K562 (cell line): ENCODE data around the gene SP2. TPM values are rescaled to one million over a fixed set of nuclear protein-coding genes. Genes with fewer than 3 reads are reported as not detected.
A peak's percentile ranks its signal among the peaks of the same experiment; 100 is the strongest.

Experiments
- ASH1L ChIP-seq: fragments of 450-650 bp; IDR thresholded peaks from 2 replicates; pipeline ENCODE4 v1.6.1; 2018; ENCODE audit warnings: borderline replicate concordance, mild to moderate bottlenecking, low read depth; ENCODE audit not compliant: partially characterized antibody
- FOXJ2 ChIP-seq: fragments of 200-800 bp; sonication (Bioruptor generic); IDR thresholded peaks from 2 replicates; pipeline ENCODE4 v1.6.1; 2016; ENCODE audit warnings: missing genetic modification characterization, missing compliant biosample characterization
- HDAC3 ChIP-seq: fragments of 450-650 bp; IDR thresholded peaks from 2 replicates; pipeline ENCODE4 v1.6.1; 2018; ENCODE audit warnings: borderline replicate concordance, mild to moderate bottlenecking, moderate library complexity; ENCODE audit not compliant: partially characterized antibody
- HLTF ChIP-seq: fragments of 450-650 bp; IDR thresholded peaks from 2 replicates; pipeline ENCODE4 v1.6.1; 2016
- MAFK ChIP-seq: IDR thresholded peaks from 2 replicates; pipeline ENCODE4 v1.6.1; 2011; ENCODE audit warnings: low read length, improper control_type of control experiment
- MCM7 ChIP-seq, 2 experiments: fragments of 450-650 bp; IDR thresholded peaks; 2 replicates each; pipeline ENCODE4 v1.6.1; 2016 to 2018
- OTX1 ChIP-seq: fragments of 450-650 bp; formaldehyde crosslinking; IDR thresholded peaks from 2 replicates; pipeline ENCODE4 v1.4.0; 2022; ENCODE audit warnings: mild to moderate bottlenecking
- SRSF3 ChIP-seq: fragments of 200-400 bp; formaldehyde crosslinking; IDR thresholded peaks from 2 replicates; pipeline ENCODE4 v1.6.1; 2016; ENCODE audit warnings: mild to moderate bottlenecking, low read length, moderate library complexity; ENCODE audit not compliant: insufficient read depth
- TAF9B ChIP-seq: fragments of 450-650 bp; IDR thresholded peaks from 2 replicates; pipeline ENCODE4 v1.6.1; 2018; ENCODE audit warnings: mild to moderate bottlenecking; ENCODE audit not compliant: partially characterized antibody
- THAP12 ChIP-seq: fragments of 250-450 bp; sonication (Bioruptor Pico); IDR thresholded peaks from 2 replicates; pipeline ENCODE4 v1.9.0; 2021; ENCODE audit warnings: mild to moderate bottlenecking, inconsistent platforms
- UBTF ChIP-seq, 2 experiments: IDR thresholded peaks; 2 replicates each; pipeline ENCODE4 v1.6.1; 2012; ENCODE audit warnings: improper control_type of control experiment in 2 of 2, low read depth in 2 of 2, low read length in 2 of 2, borderline replicate concordance in 1 of 2
- YY1 ChIP-seq, 3 experiments: IDR thresholded peaks; 2 replicates each; pipeline ENCODE4 v1.6.1; 2011; ENCODE audit warnings: low read length in 2 of 3, mild to moderate bottlenecking in 2 of 3, moderate library complexity in 2 of 3, borderline replicate concordance in 1 of 3, control low read depth in 1 of 3, low read depth in 1 of 3; ENCODE audit not compliant: insufficient read depth in 3 of 3, insufficient replicate concordance in 2 of 3, control insufficient read depth in 1 of 3, insufficient read length in 1 of 3; ENCODE audit errors: extremely low read depth in 1 of 3
- ZC3H8 ChIP-seq: fragments of 450-650 bp; IDR thresholded peaks from 2 replicates; pipeline ENCODE4 v1.6.1; 2017
- ZNF165 ChIP-seq: fragments of 250-450 bp; sonication (Bioruptor Pico); IDR thresholded peaks from 2 replicates; pipeline ENCODE4 v1.4.0; 2020; ENCODE audit warnings: borderline replicate concordance
- ZNF280A ChIP-seq: fragments of 450-650 bp; IDR thresholded peaks from 2 replicates; pipeline ENCODE4 v1.6.1; 2018; ENCODE audit warnings: mild to moderate bottlenecking, low read depth; ENCODE audit not compliant: partially characterized antibody
- ZNF444 ChIP-seq: fragments of 250-450 bp; sonication (Bioruptor Pico); IDR thresholded peaks from 2 replicates; pipeline ENCODE4 v1.4.0; 2020; ENCODE audit warnings: mild to moderate bottlenecking, moderate library complexity
- ZNF589 ChIP-seq: fragments of 200-800 bp; sonication (Bioruptor generic); IDR thresholded peaks from 2 replicates; pipeline ENCODE4 v1.6.1; 2016; ENCODE audit warnings: low read depth, missing genetic modification characterization, missing compliant biosample characterization
- ZNF79 ChIP-seq: fragments of 250-450 bp; sonication (Bioruptor Pico); IDR thresholded peaks from 2 replicates; pipeline ENCODE4 v1.4.0; 2020; ENCODE audit warnings: low read depth, mild to moderate bottlenecking, moderate library complexity
- ZSCAN29 ChIP-seq: fragments of 450-650 bp; IDR thresholded peaks from 2 replicates; pipeline ENCODE4 v1.6.1; 2017
- polyA plus RNA-seq, 8 experiments: library from polyadenylated mRNA; depleted of rRNA in 4 of 8; stranded (reverse) in 5 of 8; unstranded in 3 of 8; fragments of >200 nt; fragmentation: Nextera tagmentation in 2 of 8; fragmentation: Illumina TruSeq in 1 of 8; extraction: Ambion mirVana in 2 of 8; extraction: Trizol in 1 of 8; gene quantifications; 2 replicates each; pipeline versions ENCODE4 v1.2.1 to v1.2.3, GENCODE V29; 2011 to 2014; ENCODE audit warnings: inconsistent platforms in 1 of 8, missing spikeins in 1 of 8
- total RNA-seq, 7 experiments: library from RNA; depleted of rRNA in 6 of 7; stranded (reverse); fragments of >200 nt in 6 of 7; fragmentation: Illumina TruSeq in 2 of 7; extraction: Trizol in 2 of 7; gene quantifications; 2 replicates each; pipeline versions ENCODE4 v1.2.1 to v1.2.3, GENCODE V29; 2011 to 2021; ENCODE audit warnings: low replicate concordance in 1 of 7
- TF ChIP-seq, protein P1 (sequence below): fragments of 450-650 bp; IDR thresholded peaks from 2 replicates; pipeline ENCODE4 v1.6.1; 2017; ENCODE audit warnings: mild to moderate bottlenecking, moderate library complexity

SP2 gene
- total and polyA plus RNA-seq, 9 of the 15 experiments (the other 6 are each of a cell fraction or from before 2014, with no cell fraction given), result 0.77 to 22.3 (median 2.3) TPM

- no peak for TF ChIP-seq THAP12 (CRISPR knock-in tag)
- no peak for TF ChIP-seq SRSF3
- no peak for TF ChIP-seq MCM7 (IDR thresholded peaks at IDR 0.05)
- no peak for TF ChIP-seq ZC3H8
- TF ChIP-seq YY1 (IDR thresholded peaks at IDR 0.05; ENCODE audit: borderline replicate concordance in 1 of 3, control insufficient read depth in 1 of 3, extremely low read depth in 1 of 3, insufficient read depth in 3 of 3, insufficient read length in 1 of 3, insufficient replicate concordance in 2 of 3, low read depth in 1 of 3, low read length in 2 of 3), result peak in 1 of 3 experiments; percentile 35
- TF ChIP-seq TAF9B, result no peak
- no peak for TF ChIP-seq ZNF444 (CRISPR knock-in tag)
- TF ChIP-seq UBTF (IDR thresholded peaks at IDR 0.05; ENCODE audit: borderline replicate concordance in 1 of 2, low read depth in 2 of 2, low read length in 2 of 2), result no peak
- TF ChIP-seq ZNF589 (CRISPR knock-in tag), result no peak
- TF ChIP-seq ZNF79 (CRISPR knock-in tag), result no peak
- TF ChIP-seq ZNF280A, result no peak
- TF ChIP-seq OTX1, result no peak
- TF ChIP-seq HDAC3, result no peak
- TF ChIP-seq MAFK, result no peak
- no peak for TF ChIP-seq ZNF165 (CRISPR knock-in tag)
- no peak for TF ChIP-seq ASH1L
- TF ChIP-seq ZSCAN29, result 0 out of 2 replicates have a peak, but pooled peaks have one; percentile 26
- TF ChIP-seq, protein P1, sequence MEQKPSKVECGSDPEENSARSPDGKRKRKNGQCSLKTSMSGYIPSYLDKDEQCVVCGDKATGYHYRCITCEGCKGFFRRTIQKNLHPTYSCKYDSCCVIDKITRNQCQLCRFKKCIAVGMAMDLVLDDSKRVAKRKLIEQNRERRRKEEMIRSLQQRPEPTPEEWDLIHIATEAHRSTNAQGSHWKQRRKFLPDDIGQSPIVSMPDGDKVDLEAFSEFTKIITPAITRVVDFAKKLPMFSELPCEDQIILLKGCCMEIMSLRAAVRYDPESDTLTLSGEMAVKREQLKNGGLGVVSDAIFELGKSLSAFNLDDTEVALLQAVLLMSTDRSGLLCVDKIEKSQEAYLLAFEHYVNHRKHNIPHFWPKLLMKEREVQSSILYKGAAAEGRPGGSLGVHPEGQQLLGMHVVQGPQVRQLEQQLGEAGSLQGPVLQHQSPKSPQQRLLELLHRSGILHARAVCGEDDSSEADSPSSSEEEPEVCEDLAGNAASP, result no peak
- TF ChIP-seq HLTF, result no peak
- TF ChIP-seq FOXJ2, result no peak
Measured at GRCh38 chr17:47889734-47890529, 6.1 kb upstream of the SP2 start (continued).
